Right lobe of liver (tissue), 4 donors: ENCODE data around the gene COG7.

Experiments used
- CTCF ChIP-seq, 4 donors: fragments of 200-600 bp in 3 of 4; fragments of 450-650 bp in 1 of 4; IDR thresholded peaks; one replicate each; pipeline versions ENCODE4 v1.5.1 to v1.8.0; 2016 to 2022; ENCODE audit warnings: antibody characterized with exemption in 4 of 4, mild to moderate bottlenecking in 2 of 4
- POLR2A ChIP-seq: fragments of 450-650 bp; IDR thresholded peaks from one replicate; pipeline ENCODE4 v1.6.1; 2017; ENCODE audit warnings: antibody characterized with exemption, mild to moderate bottlenecking
- donor health status: DM: no; HTN: no; CAD: no.
- donor health status: DM: no; HTN: no; CAD: no.
- donor health status: DM: no; HTN: yes; CAD: no.

- TF ChIP-seq CTCF (IDR thresholded peaks at IDR 0.05) (no peak), POLR2A (no peak)
These were observed 19.6 kb downstream of the COG7 start for GRCh38 chr16:23433261-23433920.
